NCI-H1930 (cell line): ENCODE measurements around the gene OTOA.
"Not testable (repeated sequence)": the region's sequence is repeated elsewhere in the genome, so short reads cannot be mapped to it uniquely, and the experiment has no call there.

ENCODE experiments used
- DNase-seq, 2 experiments: peaks; one replicate each; lab custom pipeline; 2025; lab: John Stamatoyannopoulos, UW

The OTOA gene

DNA sequence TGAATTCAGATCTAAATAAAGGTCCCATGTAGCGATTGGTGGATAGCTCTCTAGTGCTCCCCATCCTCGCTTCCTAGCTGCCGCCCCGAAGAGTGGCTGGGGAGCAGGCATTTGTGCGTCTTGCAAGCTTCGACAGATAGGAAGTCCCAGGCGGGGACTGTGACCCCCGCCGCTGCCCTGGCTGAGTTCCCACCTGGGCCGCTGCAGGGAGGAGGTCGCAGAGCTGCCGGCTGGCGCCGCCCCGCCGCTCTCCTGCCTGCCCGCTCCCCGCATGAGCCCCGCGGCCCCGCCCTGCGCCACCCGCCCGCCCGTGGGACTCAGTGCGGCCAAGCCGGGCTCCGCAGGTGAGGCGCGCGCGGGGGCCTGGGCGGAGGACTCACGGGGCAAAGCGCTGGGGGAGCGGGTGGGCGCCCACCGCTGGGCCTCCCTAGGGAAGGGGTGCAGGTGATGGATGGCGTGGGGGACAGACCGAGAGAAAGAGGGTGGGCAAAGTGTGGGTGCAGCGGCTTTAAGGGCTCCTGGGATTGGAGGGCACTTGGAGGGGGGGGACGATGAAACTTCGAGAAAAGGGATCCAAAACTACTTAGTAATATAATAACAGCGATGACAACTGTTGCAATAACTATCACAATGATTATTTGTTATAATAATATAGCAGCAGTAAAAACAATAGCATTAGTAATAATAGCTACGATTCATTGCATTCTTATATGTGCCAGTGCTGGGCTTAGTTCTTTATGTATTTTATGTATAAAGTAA is at the start of gene OTOA:
Gene OTOA, plus strand, starts transcription at position 80 of the 759 bp plus-strand sequence. CDS start 14,547 bp downstream, outside the sequence.
- DNase-seq, result no peak

DNA sequence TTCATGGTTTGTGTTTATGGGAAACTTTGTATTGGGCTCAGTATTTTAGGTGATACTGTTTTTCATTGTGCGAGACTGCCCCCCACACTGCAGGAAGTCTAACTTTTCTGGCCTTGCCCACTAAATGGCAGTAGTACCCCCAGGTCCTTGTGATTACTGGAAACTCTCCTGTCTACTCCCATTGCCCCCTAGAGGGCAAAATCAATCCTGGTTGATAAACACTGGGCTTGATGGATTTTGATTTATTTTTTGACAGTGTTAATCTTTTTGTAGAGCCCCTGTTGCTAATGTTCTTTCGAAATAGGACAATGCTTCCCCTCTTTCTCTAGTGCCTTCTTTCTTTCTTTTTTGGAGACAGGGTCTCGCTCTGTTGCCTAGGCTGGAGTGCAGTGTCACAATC is 48.9 kb upstream of the OTOA start:
- no peak for DNase-seq

DNA sequence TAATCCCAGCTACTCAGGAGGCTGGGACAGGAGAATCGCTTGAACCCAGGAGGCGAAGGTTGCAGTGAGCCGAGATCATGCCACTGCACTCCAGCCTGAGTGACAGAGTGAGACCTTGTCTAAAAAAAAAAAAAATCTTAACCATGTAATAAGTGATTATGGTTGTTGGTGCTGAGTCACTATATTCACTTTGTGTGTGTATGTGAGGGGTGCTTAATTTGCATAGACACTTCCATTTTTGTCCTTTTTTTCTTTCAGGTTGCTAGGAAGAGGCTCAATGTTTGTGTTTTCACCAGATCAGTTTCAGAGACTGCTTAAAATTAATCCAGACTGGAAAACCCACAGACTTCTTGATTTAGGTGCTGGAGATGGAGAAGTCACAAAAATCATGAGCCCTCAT is 46.2 kb upstream of the OTOA start:
- DNase-seq, result no peak

DNA sequence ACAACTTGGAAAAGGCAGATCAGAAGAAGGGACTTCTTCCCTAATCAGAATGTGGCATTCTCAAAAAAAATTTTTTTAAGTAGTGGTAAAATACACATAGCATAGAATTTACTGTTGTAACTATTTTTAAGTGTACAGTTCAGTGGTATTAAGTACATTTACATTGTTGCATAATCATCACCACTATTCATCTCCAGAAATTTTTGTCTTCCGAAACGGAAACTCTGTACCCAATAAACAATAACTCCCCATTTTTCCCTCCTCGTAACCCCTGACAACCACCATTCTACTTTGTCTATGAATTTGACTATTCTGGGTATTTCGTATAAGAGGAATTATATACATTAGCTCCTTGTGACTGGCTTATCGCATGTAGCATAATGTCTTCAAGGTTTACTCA is 45.5 kb upstream of the OTOA start:
- no peak for DNase-seq

DNA sequence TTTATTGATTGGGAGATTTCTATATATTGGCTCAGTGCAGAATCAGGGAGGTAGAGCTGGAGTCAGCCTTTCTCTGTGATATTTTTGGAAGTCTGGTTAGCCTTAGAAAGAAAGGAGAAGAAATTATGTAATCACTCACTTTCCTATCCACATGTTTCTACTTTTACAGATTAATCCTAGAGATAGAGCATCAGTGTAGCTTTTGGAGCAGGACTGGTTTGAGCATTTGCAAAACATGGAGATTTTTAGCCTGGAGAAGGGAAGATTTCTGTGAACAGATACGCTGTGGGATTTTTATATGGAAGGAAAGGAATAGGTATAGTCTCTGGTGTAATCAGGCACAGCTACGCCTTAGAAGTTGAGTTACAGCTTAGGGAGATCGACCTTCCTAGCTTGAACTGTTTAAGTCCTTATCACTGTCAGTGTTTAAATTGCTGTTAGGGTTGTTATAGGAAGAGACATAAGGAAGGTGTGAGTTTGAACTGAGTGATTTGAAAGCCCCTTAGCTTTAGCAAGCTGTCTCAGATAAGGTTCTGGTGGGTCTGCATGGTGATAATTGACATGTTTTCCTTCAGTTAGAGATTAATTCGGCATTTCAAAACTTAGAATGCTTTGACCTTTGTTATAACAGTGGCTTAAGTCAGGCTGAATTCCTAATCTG is 43.9 kb upstream of the OTOA start:
- DNase-seq, result no peak

DNA sequence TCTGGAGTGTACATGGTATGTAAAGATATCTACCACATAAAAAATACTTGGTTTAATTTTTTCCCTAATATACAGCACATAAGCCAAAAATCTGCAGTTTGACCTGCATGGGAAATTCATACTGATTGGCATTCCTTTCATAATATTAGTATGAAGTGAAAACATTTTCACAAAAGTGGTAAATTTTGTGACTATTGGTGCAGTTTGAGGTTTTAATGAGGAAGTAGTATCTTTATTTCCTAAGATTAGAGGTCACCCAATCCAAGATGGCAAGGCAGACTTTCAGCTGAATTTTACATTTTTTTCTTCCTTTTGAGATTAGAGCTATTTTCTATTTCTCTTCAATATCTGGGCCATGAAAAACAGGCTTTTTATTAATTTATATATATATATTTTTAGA is 43.2 kb upstream of the OTOA start:
- no peak for DNase-seq

- DNase-seq, result no peak
Measured at GRCh38 chr16:21622545-21622944, 41.2 kb upstream of the OTOA start.

DNA sequence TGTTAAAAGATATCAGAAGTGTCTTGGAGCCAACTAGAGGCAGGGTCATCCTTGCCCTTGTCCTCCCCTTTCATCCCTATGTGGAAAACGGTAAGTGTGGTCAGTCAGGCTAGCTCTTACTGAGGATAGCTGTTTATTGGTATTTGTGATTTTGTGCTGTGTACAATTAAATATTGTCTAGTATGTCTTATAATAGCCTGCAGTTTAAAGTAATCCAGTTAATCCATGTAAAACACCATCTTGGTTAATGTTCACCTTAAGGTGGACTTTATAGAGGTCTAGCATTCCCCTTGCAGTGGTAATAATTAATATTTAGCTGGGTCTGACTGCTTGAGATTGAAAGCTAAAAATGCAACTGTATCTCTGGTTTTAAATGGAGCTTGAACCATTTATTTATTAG is 38.7 kb upstream of the OTOA start:
- no peak for DNase-seq

DNA sequence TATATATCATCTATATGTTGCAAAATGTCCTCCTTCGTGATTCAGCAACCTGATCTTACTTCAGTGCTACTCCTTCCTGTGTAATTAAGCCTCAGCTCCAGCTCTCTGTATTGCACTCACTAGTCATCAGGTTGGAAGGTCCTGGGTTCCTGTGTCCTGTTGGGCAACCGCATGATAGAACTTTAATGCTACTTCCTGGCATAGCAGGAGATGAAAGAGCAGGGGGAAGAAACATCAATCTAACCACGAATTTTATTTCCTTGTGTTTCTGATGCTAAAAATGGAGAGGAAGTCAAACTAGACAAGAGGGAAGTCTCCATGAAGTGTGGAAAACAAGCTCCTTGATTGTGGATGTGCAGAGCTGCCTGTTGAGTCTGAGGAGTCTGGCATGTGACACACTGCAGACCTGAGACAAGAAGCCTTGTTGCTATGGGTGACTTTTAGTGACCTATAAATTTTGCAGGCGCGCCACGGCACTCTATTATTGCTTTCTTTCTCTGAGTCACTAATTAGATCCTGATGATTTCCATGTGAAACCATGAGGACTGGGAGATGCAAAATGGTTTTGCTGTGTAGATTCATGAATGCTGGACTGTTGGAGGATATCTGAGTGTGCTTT is 37.0 kb upstream of the OTOA start:
- DNase-seq, result no peak

GRCh38 chr16:21628121-21628726 is 35.5 kb upstream of the OTOA start:
- DNase-seq, result no peak

GRCh38 chr16:21628772-21629171 is 35.0 kb upstream of the OTOA start:
- no peak for DNase-seq

DNA sequence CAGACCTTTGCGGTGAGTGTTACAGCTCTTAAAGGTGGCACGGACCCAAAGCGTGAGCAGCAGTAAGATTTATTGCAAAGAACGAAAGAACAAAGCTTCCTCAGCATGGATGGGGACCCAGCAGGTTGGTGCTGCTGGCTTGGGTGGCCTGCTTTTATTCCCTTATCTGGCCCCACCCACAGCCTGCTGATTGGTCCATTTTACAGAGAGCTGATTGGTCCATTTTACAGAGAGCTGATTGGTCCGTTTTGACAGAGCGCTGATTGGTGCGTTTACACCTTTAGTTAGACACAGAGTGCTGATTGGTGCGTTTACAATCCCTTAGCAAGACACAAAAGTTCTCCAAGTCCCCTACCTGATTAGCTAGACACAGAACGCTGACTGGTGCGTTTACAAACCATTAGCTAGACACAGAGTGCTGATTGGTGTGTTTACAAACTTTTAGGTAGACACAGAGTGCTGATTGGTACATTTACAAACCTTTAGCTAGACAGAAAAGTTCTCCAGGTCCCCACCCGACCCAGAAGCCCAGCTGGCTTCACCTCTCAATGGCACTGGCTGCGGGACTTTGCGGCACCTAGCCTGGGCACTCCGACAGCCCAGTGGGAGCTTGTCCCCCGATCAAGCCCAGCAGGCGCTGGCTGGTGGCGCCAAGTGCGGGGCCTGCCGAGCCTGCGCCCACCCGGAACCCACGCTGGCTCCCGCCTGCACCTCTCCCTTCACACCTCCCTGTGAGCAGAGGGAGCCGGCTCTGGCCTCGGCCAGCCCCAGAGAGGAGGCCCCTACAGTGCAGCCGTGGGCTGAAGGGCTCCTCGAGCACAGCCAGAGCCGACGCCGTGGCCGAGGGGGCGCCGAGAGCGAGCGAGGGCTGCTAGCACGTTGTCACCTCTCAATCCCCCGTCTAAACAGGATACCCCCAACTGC is 33.9 kb upstream of the OTOA start:
- not testable (repeated sequence) for DNase-seq

GRCh38 chr16:21630866-21631265 is 32.9 kb upstream of the OTOA start:
- not testable (repeated sequence) for DNase-seq

DNA sequence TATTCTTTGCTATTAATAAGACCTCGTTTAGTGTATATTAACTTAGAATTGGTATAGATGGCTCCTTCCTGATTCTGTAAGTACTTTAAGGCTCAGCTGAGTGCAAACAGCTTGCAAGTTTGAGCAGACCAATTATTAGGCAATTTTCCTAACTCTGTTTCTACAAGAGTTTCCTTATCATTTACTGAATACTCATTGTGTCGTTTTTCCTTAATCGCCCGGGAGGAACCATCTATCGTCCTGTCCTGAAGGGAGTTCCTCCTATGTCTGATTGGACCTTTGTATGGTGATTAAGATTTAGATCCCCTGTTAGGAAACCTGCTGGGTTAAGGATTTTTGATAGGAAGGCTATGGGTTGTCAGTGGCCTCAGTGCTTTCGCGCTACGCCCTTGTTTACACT is 32.4 kb upstream of the OTOA start:
- not testable (repeated sequence) for DNase-seq

- DNase-seq, result not testable (repeated sequence)
Measured at GRCh38 chr16:21631951-21632575, 31.7 kb upstream of the OTOA start.

- DNase-seq, result no peak
Measured at GRCh38 chr16:21634216-21634615, 29.6 kb upstream of the OTOA start.

- not testable (repeated sequence) for DNase-seq
Measured at GRCh38 chr16:21635694-21636093, 28.1 kb upstream of the OTOA start.

- no peak for DNase-seq
Measured at GRCh38 chr16:21637032-21637968, 26.5 kb upstream of the OTOA start.

DNA sequence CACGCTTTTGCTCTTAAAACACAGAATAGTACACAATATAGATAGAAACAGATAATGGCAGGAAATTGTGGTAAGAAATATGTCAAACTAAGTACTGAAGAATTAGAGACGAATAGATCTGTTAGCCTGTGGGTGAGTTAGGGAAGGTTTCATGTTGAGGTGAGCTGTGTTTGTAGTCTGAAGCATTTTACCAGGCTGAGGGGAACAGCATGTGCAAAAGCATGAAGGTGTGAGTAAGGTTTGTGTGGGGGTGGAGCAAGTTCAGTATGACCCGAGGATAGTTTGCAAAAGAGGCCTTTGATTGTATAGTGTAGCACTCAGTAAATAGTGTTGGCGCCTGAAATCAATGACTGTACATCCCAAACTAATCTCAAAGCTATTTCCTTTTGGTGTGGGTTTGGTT is 25.2 kb upstream of the OTOA start:
- no peak for DNase-seq

GRCh38 chr16:21639493-21639892 is 24.3 kb upstream of the OTOA start:
- no peak for DNase-seq
